SK-N-SH (cell line): ENCODE results near the gene UPP2.

ENCODE experiments used
- FOXM1 ChIP-seq: IDR thresholded peaks from 2 replicates; pipeline ENCODE4 v1.4.0; 2012; ENCODE audit warnings: low read depth, mild to moderate bottlenecking
- GABPA ChIP-seq: IDR thresholded peaks from 2 replicates; pipeline ENCODE4 v1.4.0; 2012; ENCODE audit warnings: low read depth, mild to moderate bottlenecking
- POLR2AphosphoS5 ChIP-seq: IDR thresholded peaks from 2 replicates; pipeline ENCODE4 v1.6.1; 2012; ENCODE audit warnings: low read depth, low read length
- YY1 ChIP-seq: IDR thresholded peaks from 2 replicates; pipeline ENCODE4 v1.4.0; 2012; ENCODE audit warnings: low read depth, mild to moderate bottlenecking
- TF ChIP-seq, protein P1 (sequence below): fragments of 150-350 bp; IDR thresholded peaks from 2 replicates; pipeline ENCODE4 v1.6.1; 2016; ENCODE audit warnings: mild to moderate bottlenecking, low read depth, low read length
- TF ChIP-seq, protein P2 (sequence below): fragments of 200-600 bp; sonication (generic); IDR thresholded peaks from 2 replicates; pipeline ENCODE4 v1.6.1; 2017; ENCODE audit warnings: antibody characterized with exemption, mild to moderate bottlenecking, moderate library complexity

DNA sequence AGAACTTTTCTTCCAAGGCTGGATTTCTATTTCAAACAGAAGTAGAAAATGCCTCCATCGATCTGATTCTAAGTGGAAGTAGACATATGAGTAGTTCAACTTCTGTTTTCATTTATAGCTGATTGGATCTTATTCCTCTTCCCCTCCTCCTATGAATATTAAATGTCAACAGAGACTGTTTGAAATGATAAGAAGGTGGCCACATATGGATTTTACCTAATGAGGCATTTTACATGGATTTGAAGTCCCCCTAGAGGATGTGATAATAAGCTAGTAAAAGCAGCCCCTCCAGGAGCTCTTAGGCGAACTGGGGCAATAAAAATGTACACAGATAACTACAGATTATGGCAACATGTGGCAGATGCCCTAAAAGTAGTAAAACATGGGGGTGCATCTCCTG is 71.0 kb downstream of the UPP2 start:
- TF ChIP-seq, protein P1, sequence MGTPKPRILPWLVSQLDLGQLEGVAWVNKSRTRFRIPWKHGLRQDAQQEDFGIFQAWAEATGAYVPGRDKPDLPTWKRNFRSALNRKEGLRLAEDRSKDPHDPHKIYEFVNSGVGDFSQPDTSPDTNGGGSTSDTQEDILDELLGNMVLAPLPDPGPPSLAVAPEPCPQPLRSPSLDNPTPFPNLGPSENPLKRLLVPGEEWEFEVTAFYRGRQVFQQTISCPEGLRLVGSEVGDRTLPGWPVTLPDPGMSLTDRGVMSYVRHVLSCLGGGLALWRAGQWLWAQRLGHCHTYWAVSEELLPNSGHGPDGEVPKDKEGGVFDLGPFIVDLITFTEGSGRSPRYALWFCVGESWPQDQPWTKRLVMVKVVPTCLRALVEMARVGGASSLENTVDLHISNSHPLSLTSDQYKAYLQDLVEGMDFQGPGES = no peak
- no peak for TF ChIP-seq FOXM1
- TF ChIP-seq, protein P2, sequence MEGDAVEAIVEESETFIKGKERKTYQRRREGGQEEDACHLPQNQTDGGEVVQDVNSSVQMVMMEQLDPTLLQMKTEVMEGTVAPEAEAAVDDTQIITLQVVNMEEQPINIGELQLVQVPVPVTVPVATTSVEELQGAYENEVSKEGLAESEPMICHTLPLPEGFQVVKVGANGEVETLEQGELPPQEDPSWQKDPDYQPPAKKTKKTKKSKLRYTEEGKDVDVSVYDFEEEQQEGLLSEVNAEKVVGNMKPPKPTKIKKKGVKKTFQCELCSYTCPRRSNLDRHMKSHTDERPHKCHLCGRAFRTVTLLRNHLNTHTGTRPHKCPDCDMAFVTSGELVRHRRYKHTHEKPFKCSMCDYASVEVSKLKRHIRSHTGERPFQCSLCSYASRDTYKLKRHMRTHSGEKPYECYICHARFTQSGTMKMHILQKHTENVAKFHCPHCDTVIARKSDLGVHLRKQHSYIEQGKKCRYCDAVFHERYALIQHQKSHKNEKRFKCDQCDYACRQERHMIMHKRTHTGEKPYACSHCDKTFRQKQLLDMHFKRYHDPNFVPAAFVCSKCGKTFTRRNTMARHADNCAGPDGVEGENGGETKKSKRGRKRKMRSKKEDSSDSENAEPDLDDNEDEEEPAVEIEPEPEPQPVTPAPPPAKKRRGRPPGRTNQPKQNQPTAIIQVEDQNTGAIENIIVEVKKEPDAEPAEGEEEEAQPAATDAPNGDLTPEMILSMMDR = no peak
- no peak for TF ChIP-seq POLR2AphosphoS5
- no peak for TF ChIP-seq YY1
- no peak for TF ChIP-seq GABPA
